SK-N-SH treated with all-trans-retinoic acid at 6 μM for 48 hours (cell line): Measurements from ENCODE around the gene MPZL2.

Experiments used
- ATAC-seq: fragments of 200-7000 bp; cut with Tn5 transposase; 3 replicates; pipeline ENCODE4 v1.9.1; 2020; ENCODE audit warnings: mild to moderate bottlenecking, moderate library complexity
- ARNTL ChIP-seq: fragments of 450-650 bp; formaldehyde crosslinking; IDR thresholded peaks from 2 replicates; pipeline ENCODE4 v1.5.0; 2020; ENCODE audit warnings: low read depth, mild to moderate bottlenecking, moderate library complexity, borderline replicate concordance
- BACH2 ChIP-seq: fragments of 250-450 bp; sonication (Bioruptor Pico); IDR thresholded peaks from 2 replicates; pipeline ENCODE4 v1.9.0; 2021; ENCODE audit warnings: mild to moderate bottlenecking, borderline replicate concordance
- CSDC2 ChIP-seq: fragments of 250-450 bp; sonication (Bioruptor Pico); IDR thresholded peaks from 2 replicates; pipeline ENCODE4 v1.5.0; 2020; ENCODE audit warnings: mild to moderate bottlenecking, moderate library complexity
- CSRNP3 ChIP-seq: fragments of 250-450 bp; sonication (Bioruptor Pico); IDR thresholded peaks from 2 replicates; pipeline ENCODE4 v1.5.1; 2021; ENCODE audit warnings: mild to moderate bottlenecking, moderate library complexity
- GLIS3 ChIP-seq: fragments of 250-450 bp; sonication (Bioruptor Pico); IDR thresholded peaks from 2 replicates; pipeline ENCODE4 v1.5.0; 2020; ENCODE audit warnings: mild to moderate bottlenecking, moderate library complexity
- ISL1 ChIP-seq: fragments of 250-450 bp; sonication (Bioruptor Pico); IDR thresholded peaks from 2 replicates; pipeline ENCODE4 v2.1.2; 2022; ENCODE audit warnings: mild to moderate bottlenecking, moderate library complexity
- OSR1 ChIP-seq: fragments of 250-450 bp; sonication (Bioruptor Pico); IDR thresholded peaks from 2 replicates; pipeline ENCODE4 v1.8.0; 2022; ENCODE audit warnings: moderate library complexity, mild to moderate bottlenecking, inconsistent platforms
- PPARA ChIP-seq: fragments of 250-450 bp; sonication (Bioruptor Pico); IDR thresholded peaks from 2 replicates; pipeline ENCODE4 v1.5.0; 2020; ENCODE audit warnings: mild to moderate bottlenecking, borderline replicate concordance
- RARB ChIP-seq: fragments of 250-450 bp; sonication (Bioruptor Pico); IDR thresholded peaks from 2 replicates; pipeline ENCODE4 v1.8.0; 2021; ENCODE audit warnings: mild to moderate bottlenecking, moderate library complexity
- SNAI2 ChIP-seq: fragments of 250-450 bp; sonication (Bioruptor Pico); IDR thresholded peaks from 2 replicates; pipeline ENCODE4 v1.5.0; 2020; ENCODE audit warnings: mild to moderate bottlenecking, moderate library complexity
- TCF4 ChIP-seq: fragments of 250-450 bp; sonication (Bioruptor Pico); IDR thresholded peaks from 2 replicates; pipeline ENCODE4 v1.8.0; 2021; ENCODE audit warnings: mild to moderate bottlenecking, moderate library complexity, borderline replicate concordance
- TOX ChIP-seq: fragments of 250-450 bp; sonication (Bioruptor Pico); IDR thresholded peaks from 2 replicates; pipeline ENCODE4 v1.8.0; 2021; ENCODE audit warnings: mild to moderate bottlenecking, moderate library complexity, borderline replicate concordance
- ZC3H10 ChIP-seq: fragments of 250-450 bp; sonication (Bioruptor Pico); IDR thresholded peaks from 2 replicates; pipeline ENCODE4 v1.5.1; 2021; ENCODE audit warnings: mild to moderate bottlenecking, moderate library complexity
- ZFP30 ChIP-seq: fragments of 450-650 bp; formaldehyde crosslinking; IDR thresholded peaks from 2 replicates; pipeline ENCODE4 v1.5.0; 2022; ENCODE audit warnings: mild to moderate bottlenecking, moderate library complexity
- ZNF565 ChIP-seq: fragments of 450-650 bp; formaldehyde crosslinking; conservative IDR thresholded peaks from 2 replicates; pipeline ENCODE4 v1.5.0; 2020; ENCODE audit warnings: low read depth, mild to moderate bottlenecking, moderate library complexity
- ZNF70 ChIP-seq: fragments of 450-650 bp; formaldehyde crosslinking; IDR thresholded peaks from 2 replicates; pipeline ENCODE4 v1.5.0; 2020; ENCODE audit warnings: mild to moderate bottlenecking, moderate library complexity
- ZNF8 ChIP-seq: fragments of 450-650 bp; formaldehyde crosslinking; IDR thresholded peaks from 2 replicates; pipeline ENCODE4 v1.5.0; 2020; ENCODE audit warnings: mild to moderate bottlenecking, moderate library complexity
- TF ChIP-seq, protein P1 (sequence below): fragments of 250-450 bp; sonication (Bioruptor Pico); IDR thresholded peaks from 2 replicates; pipeline ENCODE4 v1.8.0; 2021; ENCODE audit warnings: low read depth, mild to moderate bottlenecking, moderate library complexity, borderline replicate concordance
- TF ChIP-seq, protein P2 (sequence below): fragments of 250-450 bp; sonication (Bioruptor Pico); IDR thresholded peaks from 2 replicates; pipeline ENCODE4 v1.5.0; 2020; ENCODE audit warnings: mild to moderate bottlenecking, moderate library complexity
- TF ChIP-seq, protein P3 (sequence below): fragments of 250-450 bp; sonication (Bioruptor Pico); IDR thresholded peaks from 2 replicates; pipeline ENCODE4 v1.8.0; 2020; ENCODE audit warnings: mild to moderate bottlenecking, moderate library complexity, borderline replicate concordance

MPZL2 gene

GRCh38 chr11:118276422-118276821 is 12.3 kb upstream of the MPZL2 start (continued):
- TF ChIP-seq, protein P1, sequence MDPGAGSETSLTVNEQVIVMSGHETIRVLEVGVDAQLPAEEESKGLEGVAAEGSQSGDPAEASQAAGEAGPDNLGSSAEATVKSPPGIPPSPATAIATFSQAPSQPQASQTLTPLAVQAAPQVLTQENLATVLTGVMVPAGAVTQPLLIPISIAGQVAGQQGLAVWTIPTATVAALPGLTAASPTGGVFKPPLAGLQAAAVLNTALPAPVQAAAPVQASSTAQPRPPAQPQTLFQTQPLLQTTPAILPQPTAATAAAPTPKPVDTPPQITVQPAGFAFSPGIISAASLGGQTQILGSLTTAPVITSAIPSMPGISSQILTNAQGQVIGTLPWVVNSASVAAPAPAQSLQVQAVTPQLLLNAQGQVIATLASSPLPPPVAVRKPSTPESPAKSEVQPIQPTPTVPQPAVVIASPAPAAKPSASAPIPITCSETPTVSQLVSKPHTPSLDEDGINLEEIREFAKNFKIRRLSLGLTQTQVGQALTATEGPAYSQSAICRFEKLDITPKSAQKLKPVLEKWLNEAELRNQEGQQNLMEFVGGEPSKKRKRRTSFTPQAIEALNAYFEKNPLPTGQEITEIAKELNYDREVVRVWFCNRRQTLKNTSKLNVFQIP (CRISPR knock-in tag): no peak
- no peak for TF ChIP-seq ISL1 (CRISPR knock-in tag)
- TF ChIP-seq OSR1 (CRISPR knock-in tag): no peak
- TF ChIP-seq, all 23 proteins: peak for 0

DNA sequence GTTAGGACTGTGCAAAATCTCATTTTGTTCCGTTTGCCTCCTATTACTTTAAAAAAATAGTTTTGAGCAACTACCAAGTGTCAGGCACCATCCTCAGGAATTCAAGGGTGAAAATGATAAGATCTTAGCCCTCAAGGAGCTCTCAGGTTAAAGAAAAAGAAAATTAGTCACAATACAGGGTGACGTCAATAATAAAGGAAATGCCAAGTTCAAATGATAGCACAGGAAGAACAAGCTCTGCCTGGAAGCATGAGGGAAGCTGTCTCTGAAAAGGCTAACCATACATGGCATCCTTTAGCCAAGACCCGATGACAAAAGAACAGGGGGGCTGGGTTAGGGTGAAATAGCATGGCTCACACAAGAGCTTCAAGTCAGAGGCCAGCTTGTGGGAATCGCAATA is 11.1 kb upstream of the MPZL2 start:
- no peak for ATAC-seq
- TF ChIP-seq ZNF8 (no peak), CSDC2 (no peak), CSRNP3 (CRISPR knock-in tag) (no peak), TCF4 (CRISPR knock-in tag) (no peak), BACH2 (CRISPR knock-in tag) (no peak), ZNF565 (CRISPR knock-in tag) (no peak), SNAI2 (no peak), TOX (CRISPR knock-in tag) (no peak), PPARA (CRISPR knock-in tag) (no peak), ZNF70 (CRISPR knock-in tag) (no peak), OSR1 (CRISPR knock-in tag) (no peak), ARNTL (CRISPR knock-in tag) (no peak), RARB (CRISPR knock-in tag) (no peak), GLIS3 (no peak), ISL1 (CRISPR knock-in tag) (no peak), ZC3H10 (CRISPR knock-in tag) (no peak), ZFP30 (CRISPR knock-in tag) (no peak)
- TF ChIP-seq, protein P1 (CRISPR knock-in tag): no peak
- TF ChIP-seq, protein P2, sequence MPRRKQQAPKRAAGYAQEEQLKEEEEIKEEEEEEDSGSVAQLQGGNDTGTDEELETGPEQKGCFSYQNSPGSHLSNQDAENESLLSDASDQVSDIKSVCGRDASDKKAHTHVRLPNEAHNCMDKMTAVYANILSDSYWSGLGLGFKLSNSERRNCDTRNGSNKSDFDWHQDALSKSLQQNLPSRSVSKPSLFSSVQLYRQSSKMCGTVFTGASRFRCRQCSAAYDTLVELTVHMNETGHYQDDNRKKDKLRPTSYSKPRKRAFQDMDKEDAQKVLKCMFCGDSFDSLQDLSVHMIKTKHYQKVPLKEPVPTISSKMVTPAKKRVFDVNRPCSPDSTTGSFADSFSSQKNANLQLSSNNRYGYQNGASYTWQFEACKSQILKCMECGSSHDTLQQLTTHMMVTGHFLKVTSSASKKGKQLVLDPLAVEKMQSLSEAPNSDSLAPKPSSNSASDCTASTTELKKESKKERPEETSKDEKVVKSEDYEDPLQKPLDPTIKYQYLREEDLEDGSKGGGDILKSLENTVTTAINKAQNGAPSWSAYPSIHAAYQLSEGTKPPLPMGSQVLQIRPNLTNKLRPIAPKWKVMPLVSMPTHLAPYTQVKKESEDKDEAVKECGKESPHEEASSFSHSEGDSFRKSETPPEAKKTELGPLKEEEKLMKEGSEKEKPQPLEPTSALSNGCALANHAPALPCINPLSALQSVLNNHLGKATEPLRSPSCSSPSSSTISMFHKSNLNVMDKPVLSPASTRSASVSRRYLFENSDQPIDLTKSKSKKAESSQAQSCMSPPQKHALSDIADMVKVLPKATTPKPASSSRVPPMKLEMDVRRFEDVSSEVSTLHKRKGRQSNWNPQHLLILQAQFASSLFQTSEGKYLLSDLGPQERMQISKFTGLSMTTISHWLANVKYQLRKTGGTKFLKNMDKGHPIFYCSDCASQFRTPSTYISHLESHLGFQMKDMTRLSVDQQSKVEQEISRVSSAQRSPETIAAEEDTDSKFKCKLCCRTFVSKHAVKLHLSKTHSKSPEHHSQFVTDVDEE: no peak
- TF ChIP-seq, protein P3, sequence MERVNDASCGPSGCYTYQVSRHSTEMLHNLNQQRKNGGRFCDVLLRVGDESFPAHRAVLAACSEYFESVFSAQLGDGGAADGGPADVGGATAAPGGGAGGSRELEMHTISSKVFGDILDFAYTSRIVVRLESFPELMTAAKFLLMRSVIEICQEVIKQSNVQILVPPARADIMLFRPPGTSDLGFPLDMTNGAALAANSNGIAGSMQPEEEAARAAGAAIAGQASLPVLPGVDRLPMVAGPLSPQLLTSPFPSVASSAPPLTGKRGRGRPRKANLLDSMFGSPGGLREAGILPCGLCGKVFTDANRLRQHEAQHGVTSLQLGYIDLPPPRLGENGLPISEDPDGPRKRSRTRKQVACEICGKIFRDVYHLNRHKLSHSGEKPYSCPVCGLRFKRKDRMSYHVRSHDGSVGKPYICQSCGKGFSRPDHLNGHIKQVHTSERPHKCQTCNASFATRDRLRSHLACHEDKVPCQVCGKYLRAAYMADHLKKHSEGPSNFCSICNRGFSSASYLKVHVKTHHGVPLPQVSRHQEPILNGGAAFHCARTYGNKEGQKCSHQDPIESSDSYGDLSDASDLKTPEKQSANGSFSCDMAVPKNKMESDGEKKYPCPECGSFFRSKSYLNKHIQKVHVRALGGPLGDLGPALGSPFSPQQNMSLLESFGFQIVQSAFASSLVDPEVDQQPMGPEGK (CRISPR knock-in tag): no peak
- TF ChIP-seq, all 23 proteins: peak for 0

- TF ChIP-seq, protein P3 (CRISPR knock-in tag): no peak
- TF ChIP-seq RARB (CRISPR knock-in tag) (no peak), ISL1 (CRISPR knock-in tag) (no peak)
- no peak for ATAC-seq
Measured at GRCh38 chr11:118274186-118274585, 10.1 kb upstream of the MPZL2 start.
